ENCODE results near the gene B3GALNT2. TPM values are rescaled to one million over a fixed set of nuclear protein-coding genes. Genes with fewer than 3 reads are reported as not detected.
"Not testable (repeated sequence)": the region's sequence is repeated elsewhere in the genome, so short reads cannot be mapped to it uniquely, and the experiment has no call there.

Gene B3GALNT2
- polyA plus RNA-seq, 1 donor (not counting 4 experiments of a cell fraction or from before 2014, with no cell fraction given), result 30.5 TPM

- H3K9me3 ChIP-seq (ENCODE audit: control insufficient read depth, low read depth, low read length), result no peaks in the 10 kb centered on the region
- no peak overlapping the region for H3K27ac ChIP-seq (ENCODE audit: control insufficient read depth, insufficient read depth, low read length)
- dilution Hi-C loops (cut with MboI; ENCODE audit: extremely low pct_ligation_motif_present, low sequenced_read_pairs), result no loop called here
- FAIRE-seq (no peak), DNase-seq (ENCODE audit: low read depth, low spot score) (no peak)
- H4K20me1 ChIP-seq (ENCODE audit: control insufficient read depth, extremely low read depth, insufficient read depth, low read length), result no peaks in the 10 kb centered on the region
- no peak overlapping the region for H2AFZ ChIP-seq (ENCODE audit: control insufficient read depth, low read length)
- H3K4me3 ChIP-seq (ENCODE audit: control insufficient read depth in 2 of 3, extremely low read depth in 1 of 3, insufficient read depth in 2 of 3, low read depth in 1 of 3, low read length in 3 of 3), result no peak overlapping the region
- no peak overlapping the region for H3K9ac ChIP-seq (ENCODE audit: control insufficient read depth, extremely low read depth, insufficient read depth, low read length)
- no peaks in the 10 kb centered on the region for H3K27me3 ChIP-seq (ENCODE audit: control insufficient read depth, extremely low read depth, insufficient read depth, low read length)
- H3K4me2 ChIP-seq (ENCODE audit: control insufficient read depth, extremely low read depth, insufficient read depth, low read depth, low read length), result no peak overlapping the region
- TF ChIP-seq EZH2 (IDR thresholded peaks at IDR 0.05; ENCODE audit: low read length), result no peak
- TF ChIP-seq, protein P1, sequence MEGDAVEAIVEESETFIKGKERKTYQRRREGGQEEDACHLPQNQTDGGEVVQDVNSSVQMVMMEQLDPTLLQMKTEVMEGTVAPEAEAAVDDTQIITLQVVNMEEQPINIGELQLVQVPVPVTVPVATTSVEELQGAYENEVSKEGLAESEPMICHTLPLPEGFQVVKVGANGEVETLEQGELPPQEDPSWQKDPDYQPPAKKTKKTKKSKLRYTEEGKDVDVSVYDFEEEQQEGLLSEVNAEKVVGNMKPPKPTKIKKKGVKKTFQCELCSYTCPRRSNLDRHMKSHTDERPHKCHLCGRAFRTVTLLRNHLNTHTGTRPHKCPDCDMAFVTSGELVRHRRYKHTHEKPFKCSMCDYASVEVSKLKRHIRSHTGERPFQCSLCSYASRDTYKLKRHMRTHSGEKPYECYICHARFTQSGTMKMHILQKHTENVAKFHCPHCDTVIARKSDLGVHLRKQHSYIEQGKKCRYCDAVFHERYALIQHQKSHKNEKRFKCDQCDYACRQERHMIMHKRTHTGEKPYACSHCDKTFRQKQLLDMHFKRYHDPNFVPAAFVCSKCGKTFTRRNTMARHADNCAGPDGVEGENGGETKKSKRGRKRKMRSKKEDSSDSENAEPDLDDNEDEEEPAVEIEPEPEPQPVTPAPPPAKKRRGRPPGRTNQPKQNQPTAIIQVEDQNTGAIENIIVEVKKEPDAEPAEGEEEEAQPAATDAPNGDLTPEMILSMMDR (optimal IDR thresholded peaks at IDR 0.05 in 1 of 3, IDR thresholded peaks at IDR 0.05 in 1 of 3, conservative IDR thresholded peaks at IDR 0.05 in 1 of 3; ENCODE audit: extremely low read depth in 1 of 3, insufficient read depth in 2 of 3, low read length in 3 of 3), result no peak
- H3K9me1 ChIP-seq (ENCODE audit: control insufficient read depth, extremely low read depth, insufficient read depth, low read length), result no peaks in the 10 kb centered on the region
- H3K4me1 ChIP-seq (ENCODE audit: control insufficient read depth, extremely low read depth, insufficient read depth, low read length), result peaks cover 7% of the 10 kb centered on the region
- no peaks in the 10 kb centered on the region for H3K79me2 ChIP-seq (ENCODE audit: control insufficient read depth, insufficient read depth, low read length)
- H3K36me3 ChIP-seq (ENCODE audit: control insufficient read depth in 2 of 2, extremely low read depth in 1 of 2, insufficient read depth in 2 of 2, low read length in 2 of 2), result peaks cover under 1 to 4% of the 10 kb centered on the region in 2 experiments
Measured at GRCh38 chr1:235473806-235474205, 30.4 kb downstream of the B3GALNT2 start.

DNA sequence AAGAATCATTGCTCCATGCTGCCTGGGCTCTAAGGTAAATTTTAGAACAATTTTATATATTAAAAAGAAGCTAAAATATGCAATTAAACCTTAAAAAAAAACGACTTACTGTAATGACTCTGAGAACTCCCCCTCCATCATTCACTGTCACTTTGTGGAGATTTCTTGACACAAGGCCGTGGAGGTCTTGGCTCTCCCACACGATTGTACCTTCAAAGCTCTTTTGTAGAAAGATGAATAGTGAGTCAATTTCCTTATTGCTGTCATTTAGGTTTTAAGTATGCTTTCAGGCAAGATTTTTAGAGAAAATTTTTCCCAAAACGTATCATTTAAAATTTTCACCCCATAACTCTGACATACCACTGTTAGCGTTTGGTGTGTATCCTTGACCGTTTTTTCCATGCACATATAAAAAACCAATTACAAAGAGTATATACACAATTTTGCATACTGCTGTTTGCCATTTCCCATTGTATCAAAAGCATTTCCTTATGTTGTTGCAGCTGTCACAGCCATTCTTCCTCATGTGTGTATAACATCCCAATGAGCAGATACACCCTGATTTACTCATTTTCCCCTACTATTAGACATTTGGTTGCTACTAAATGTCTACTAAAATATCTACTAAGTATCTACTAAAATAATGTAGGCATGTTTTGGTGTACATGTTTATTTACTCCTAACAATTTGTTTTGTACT, 33.4 kb downstream of the B3GALNT2 start:
- H4K20me1 ChIP-seq (ENCODE audit: control insufficient read depth, extremely low read depth, insufficient read depth, low read length), result no peaks in the 10 kb centered on the region
- H2AFZ ChIP-seq (ENCODE audit: control insufficient read depth, low read length), result no peak overlapping the region
- dilution Hi-C loops (cut with MboI; ENCODE audit: extremely low pct_ligation_motif_present, low sequenced_read_pairs), result no loop called here
- H3K27ac ChIP-seq (ENCODE audit: control insufficient read depth, insufficient read depth, low read length), result no peak overlapping the region
- H3K4me2 ChIP-seq (ENCODE audit: control insufficient read depth, extremely low read depth, insufficient read depth, low read depth, low read length), result no peak overlapping the region
- H3K79me2 ChIP-seq (ENCODE audit: control insufficient read depth, insufficient read depth, low read length), result no peaks in the 10 kb centered on the region
- H3K27me3 ChIP-seq (ENCODE audit: control insufficient read depth, extremely low read depth, insufficient read depth, low read length), result no peaks in the 10 kb centered on the region
- H3K9me1 ChIP-seq (ENCODE audit: control insufficient read depth, extremely low read depth, insufficient read depth, low read length), result no peaks in the 10 kb centered on the region
- no peak for TF ChIP-seq EZH2 (IDR thresholded peaks at IDR 0.05; ENCODE audit: low read length)
- TF ChIP-seq, protein P1 (optimal IDR thresholded peaks at IDR 0.05 in 1 of 3, IDR thresholded peaks at IDR 0.05 in 1 of 3, conservative IDR thresholded peaks at IDR 0.05 in 1 of 3; ENCODE audit: extremely low read depth in 1 of 3, insufficient read depth in 2 of 3, low read length in 3 of 3), result no peak
- FAIRE-seq (no peak), DNase-seq (ENCODE audit: low read depth, low spot score) (no peak)
- H3K9ac ChIP-seq (ENCODE audit: control insufficient read depth, extremely low read depth, insufficient read depth, low read length), result no peak overlapping the region
- no peaks in the 10 kb centered on the region for H3K9me3 ChIP-seq (ENCODE audit: control insufficient read depth, low read depth, low read length)
- H3K4me3 ChIP-seq (ENCODE audit: control insufficient read depth in 2 of 3, extremely low read depth in 1 of 3, insufficient read depth in 2 of 3, low read depth in 1 of 3, low read length in 3 of 3), result no peak overlapping the region
- peaks cover 11% of the 10 kb centered on the region for H3K4me1 ChIP-seq (ENCODE audit: control insufficient read depth, extremely low read depth, insufficient read depth, low read length)
- H3K36me3 ChIP-seq (ENCODE audit: control insufficient read depth in 2 of 2, extremely low read depth in 1 of 2, insufficient read depth in 2 of 2, low read length in 2 of 2), result peaks cover 4 to 5% of the 10 kb centered on the region in 2 experiments

- H3K4me2 ChIP-seq (ENCODE audit: control insufficient read depth, extremely low read depth, insufficient read depth, low read depth, low read length); H3K4me3 ChIP-seq (ENCODE audit: control insufficient read depth in 2 of 3, extremely low read depth in 1 of 3, insufficient read depth in 2 of 3, low read depth in 1 of 3, low read length in 3 of 3); H3K9ac ChIP-seq (ENCODE audit: control insufficient read depth, extremely low read depth, insufficient read depth, low read length); H4K20me1 ChIP-seq (ENCODE audit: control insufficient read depth, extremely low read depth, insufficient read depth, low read length); H3K36me3 ChIP-seq (ENCODE audit: control insufficient read depth in 2 of 2, extremely low read depth in 1 of 2, insufficient read depth in 2 of 2, low read length in 2 of 2); DNase-seq (ENCODE audit: low read depth, low spot score); H2AFZ ChIP-seq (ENCODE audit: control insufficient read depth, low read length); H3K9me1 ChIP-seq (ENCODE audit: control insufficient read depth, extremely low read depth, insufficient read depth, low read length); FAIRE-seq; H3K9me3 ChIP-seq (ENCODE audit: control insufficient read depth, low read depth, low read length); H3K27me3 ChIP-seq (ENCODE audit: control insufficient read depth, extremely low read depth, insufficient read depth, low read length); dilution Hi-C loops (cut with MboI; ENCODE audit: extremely low pct_ligation_motif_present, low sequenced_read_pairs); H3K79me2 ChIP-seq (ENCODE audit: control insufficient read depth, insufficient read depth, low read length); H3K27ac ChIP-seq (ENCODE audit: control insufficient read depth, insufficient read depth, low read length): not testable (repeated sequence)
- peaks cover 11% of the 10 kb centered on the region for H3K4me1 ChIP-seq (ENCODE audit: control insufficient read depth, extremely low read depth, insufficient read depth, low read length)
Measured at GRCh38 chr1:235469897-235470296, 34.4 kb downstream of the B3GALNT2 start.
